ENCODE data around the gene LIN28A.

Gene LIN28A

DNA sequence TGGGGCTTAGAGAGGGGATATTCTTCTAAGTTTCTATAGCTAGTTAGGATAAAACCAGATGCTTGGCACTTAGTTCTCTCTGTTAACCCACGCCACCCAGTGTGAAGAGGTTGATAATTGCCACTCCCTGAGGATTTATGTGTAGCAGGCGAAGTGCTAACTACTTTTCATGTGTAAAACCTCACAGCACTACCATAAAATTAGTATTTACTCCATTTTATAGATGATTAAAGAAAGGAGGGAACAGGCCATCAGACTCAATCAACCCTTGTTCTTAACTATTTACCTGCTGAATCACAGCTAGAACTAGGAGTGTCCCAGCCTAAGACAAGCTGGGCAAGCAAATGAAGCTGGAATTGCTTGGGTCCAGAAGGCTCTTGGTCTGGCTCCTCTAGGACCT is 8.9 kb downstream of the LIN28A start:
- H3K9me3 ChIP-seq (replicated peaks; ENCODE audit: insufficient read depth, low read length), result no peaks in the 10 kb centered on the region
- no peak overlapping the region for H3K4me2 ChIP-seq (ENCODE audit: low read depth, low read length)
- H3K4me3 ChIP-seq (ENCODE audit: low read length), result no peak overlapping the region
- no peaks in the 10 kb centered on the region for H3K79me2 ChIP-seq (ENCODE audit: low read length)
- no peaks in the 10 kb centered on the region for H4K20me1 ChIP-seq (ENCODE audit: insufficient read depth, low read length)
- H3K36me3 ChIP-seq (replicated peaks; ENCODE audit: insufficient read depth, low read length), result no peaks in the 10 kb centered on the region
- H3K4me1 ChIP-seq (ENCODE audit: low read length), result no peaks in the 10 kb centered on the region
- no peaks in the 10 kb centered on the region for H3K9me2 ChIP-seq (replicated peaks; ENCODE audit: insufficient read depth, low read length)
- H2AFZ ChIP-seq (ENCODE audit: low read length), result no peak overlapping the region
- no peak overlapping the region for H3K9ac ChIP-seq (ENCODE audit: low read length)
- TF ChIP-seq EZH2phosphoT487 (IDR thresholded peaks at IDR 0.05; ENCODE audit: low read length) (no peak), EZH2 (optimal IDR thresholded peaks at IDR 0.05; ENCODE audit: low read depth, low read length) (no peak)
- TF ChIP-seq, protein P1, sequence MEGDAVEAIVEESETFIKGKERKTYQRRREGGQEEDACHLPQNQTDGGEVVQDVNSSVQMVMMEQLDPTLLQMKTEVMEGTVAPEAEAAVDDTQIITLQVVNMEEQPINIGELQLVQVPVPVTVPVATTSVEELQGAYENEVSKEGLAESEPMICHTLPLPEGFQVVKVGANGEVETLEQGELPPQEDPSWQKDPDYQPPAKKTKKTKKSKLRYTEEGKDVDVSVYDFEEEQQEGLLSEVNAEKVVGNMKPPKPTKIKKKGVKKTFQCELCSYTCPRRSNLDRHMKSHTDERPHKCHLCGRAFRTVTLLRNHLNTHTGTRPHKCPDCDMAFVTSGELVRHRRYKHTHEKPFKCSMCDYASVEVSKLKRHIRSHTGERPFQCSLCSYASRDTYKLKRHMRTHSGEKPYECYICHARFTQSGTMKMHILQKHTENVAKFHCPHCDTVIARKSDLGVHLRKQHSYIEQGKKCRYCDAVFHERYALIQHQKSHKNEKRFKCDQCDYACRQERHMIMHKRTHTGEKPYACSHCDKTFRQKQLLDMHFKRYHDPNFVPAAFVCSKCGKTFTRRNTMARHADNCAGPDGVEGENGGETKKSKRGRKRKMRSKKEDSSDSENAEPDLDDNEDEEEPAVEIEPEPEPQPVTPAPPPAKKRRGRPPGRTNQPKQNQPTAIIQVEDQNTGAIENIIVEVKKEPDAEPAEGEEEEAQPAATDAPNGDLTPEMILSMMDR (IDR thresholded peaks at IDR 0.05; ENCODE audit: low read length), result no peak
- no peak for DNase-seq
- H3K27ac ChIP-seq (ENCODE audit: low read length), result no peak overlapping the region
- no peaks in the 10 kb centered on the region for H3F3A ChIP-seq (ENCODE audit: insufficient read depth, low read length)
- H3K27me3 ChIP-seq (replicated peaks; ENCODE audit: insufficient read depth, low read length), result peaks cover 34% of the 10 kb centered on the region

DNA sequence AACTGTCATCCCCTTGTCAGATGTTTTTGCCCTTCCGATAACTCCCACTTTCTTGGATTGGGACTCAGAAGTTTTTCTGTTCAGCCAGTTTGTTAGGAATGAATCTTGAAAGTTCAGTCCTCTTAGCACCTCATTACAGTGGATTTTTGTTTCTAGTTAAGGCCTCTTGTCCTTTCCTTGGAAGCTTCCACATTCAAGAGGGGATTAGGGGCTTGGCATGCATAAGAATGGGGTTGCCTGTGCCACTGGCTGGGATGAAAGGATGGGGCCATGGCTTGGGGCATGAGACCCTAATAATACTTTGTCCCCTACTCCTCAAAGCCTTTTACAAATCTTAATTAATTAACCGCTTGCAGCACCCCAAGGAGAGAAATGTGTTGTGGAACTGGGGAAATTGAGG is 19.1 kb downstream of the LIN28A start:
- H3K27ac ChIP-seq (ENCODE audit: low read length), result no peak overlapping the region
- 0 out of 2 replicates have a peak, but pooled peaks cover 3% of the 10 kb centered on the region for H3F3A ChIP-seq (ENCODE audit: insufficient read depth, low read length)
- 0 out of 2 replicates have a peak, but pooled peaks cover 4% of the 10 kb centered on the region for H3K36me3 ChIP-seq (replicated peaks; ENCODE audit: insufficient read depth, low read length)
- H3K9ac ChIP-seq (ENCODE audit: low read length), result no peak overlapping the region
- peaks cover 27% of the 10 kb centered on the region for H3K27me3 ChIP-seq (replicated peaks; ENCODE audit: insufficient read depth, low read length)
- H3K4me1 ChIP-seq (ENCODE audit: low read length), result peaks cover 8% of the 10 kb centered on the region; the same call in 1 of the 2 replicates
- no peaks in the 10 kb centered on the region for H3K9me3 ChIP-seq (replicated peaks; ENCODE audit: insufficient read depth, low read length)
- no peak overlapping the region for H3K4me3 ChIP-seq (ENCODE audit: low read length)
- H4K20me1 ChIP-seq (ENCODE audit: insufficient read depth, low read length), result no peaks in the 10 kb centered on the region
- H3K79me2 ChIP-seq (ENCODE audit: low read length), result peaks cover 20% of the 10 kb centered on the region
- TF ChIP-seq, protein P1 (IDR thresholded peaks at IDR 0.05; ENCODE audit: low read length), result no peak
- TF ChIP-seq EZH2phosphoT487 (IDR thresholded peaks at IDR 0.05; ENCODE audit: low read length), result no peak
- no peak for TF ChIP-seq EZH2 (optimal IDR thresholded peaks at IDR 0.05; ENCODE audit: low read depth, low read length)
- H3K4me2 ChIP-seq (ENCODE audit: low read depth, low read length), result no peak overlapping the region
- no peaks in the 10 kb centered on the region for H3K9me2 ChIP-seq (replicated peaks; ENCODE audit: insufficient read depth, low read length)
- H2AFZ ChIP-seq (ENCODE audit: low read length), result no peak overlapping the region
- no peak for DNase-seq

DNA sequence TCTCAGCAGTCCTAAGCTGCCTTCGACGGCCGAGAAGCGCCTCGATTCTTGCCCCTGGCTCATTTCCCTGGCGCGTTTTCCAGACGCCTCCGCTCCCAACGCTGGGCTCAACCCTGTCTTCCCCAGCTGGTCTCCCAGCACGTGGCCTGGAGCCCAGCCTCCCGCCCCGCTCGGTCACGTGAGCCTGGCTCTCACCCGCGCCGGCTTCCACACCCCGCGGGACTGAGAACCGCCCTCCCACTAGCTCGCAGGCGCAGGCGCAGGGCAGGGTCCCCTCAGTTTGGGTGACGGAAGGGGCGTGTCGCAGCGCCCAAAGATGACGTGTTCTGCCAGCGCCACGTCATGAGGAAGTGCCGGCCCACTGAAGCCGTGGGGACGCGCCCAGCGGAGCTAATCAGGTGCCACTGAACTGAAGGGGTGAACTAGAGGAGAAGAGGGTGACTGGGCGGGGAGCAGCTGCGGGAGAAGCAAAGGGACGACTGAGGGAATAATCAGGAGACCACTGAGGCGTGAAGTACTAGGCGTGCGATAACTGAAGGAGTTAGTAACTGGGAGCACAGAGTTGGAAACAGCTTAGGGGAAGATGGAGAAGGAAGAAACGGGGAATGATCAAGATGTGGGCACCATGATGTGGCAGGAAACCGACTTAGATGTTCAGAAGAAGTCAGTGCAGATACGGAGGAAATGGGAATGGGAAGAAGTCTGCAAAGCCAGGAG is 21.5 kb downstream of the LIN28A start, which contains the start of gene DHDDS:
Gene DHDDS, plus strand, starts transcription at position 343 of the 717 bp plus-strand sequence. CDS start 625 bp downstream, outside the sequence.
- H3K9ac ChIP-seq (ENCODE audit: low read length), result peak within 1 kb of the TSS; percentile 71
- no peaks in the 10 kb centered on the region for H3K9me3 ChIP-seq (replicated peaks; ENCODE audit: insufficient read depth, low read length)
- DNase-seq, result peak; percentile 98
- H4K20me1 ChIP-seq (ENCODE audit: insufficient read depth, low read length), result no peaks in the 10 kb centered on the region
- peak within 1 kb of the TSS; percentile 87 for H3K4me2 ChIP-seq (ENCODE audit: low read depth, low read length)
- peaks cover 20% of the 10 kb centered on the region for H3K79me2 ChIP-seq (ENCODE audit: low read length)
- 0 out of 2 replicates have a peak, but pooled peaks cover 3% of the 10 kb centered on the region for H3F3A ChIP-seq (ENCODE audit: insufficient read depth, low read length)
- no peaks in the 10 kb centered on the region for H3K9me2 ChIP-seq (replicated peaks; ENCODE audit: insufficient read depth, low read length)
- peaks cover 8% of the 10 kb centered on the region; the same call in 1 of the 2 replicates for H3K4me1 ChIP-seq (ENCODE audit: low read length)
- TF ChIP-seq EZH2phosphoT487 (IDR thresholded peaks at IDR 0.05; ENCODE audit: low read length), result no peak
- TF ChIP-seq, protein P1 (IDR thresholded peaks at IDR 0.05; ENCODE audit: low read length), result no peak
- TF ChIP-seq EZH2 (optimal IDR thresholded peaks at IDR 0.05; ENCODE audit: low read depth, low read length), result no peak
- 0 out of 2 replicates have a peak, but pooled peaks cover 4% of the 10 kb centered on the region for H3K36me3 ChIP-seq (replicated peaks; ENCODE audit: insufficient read depth, low read length)
- peak within 1 kb of the TSS; percentile 83 for H2AFZ ChIP-seq (ENCODE audit: low read length)
- H3K27me3 ChIP-seq (replicated peaks; ENCODE audit: insufficient read depth, low read length), result peaks cover 20% of the 10 kb centered on the region
- H3K27ac ChIP-seq (ENCODE audit: low read length), result peak within 1 kb of the TSS; percentile 33; the same call in 1 of the 2 replicates
- H3K4me3 ChIP-seq (ENCODE audit: low read length), result peak within 1 kb of the TSS; percentile 78

Measured in MM.1S (cell line).